ENCODE data around the gene PPTC7.
"Not testable (repeated sequence)": the region's sequence is repeated elsewhere in the genome, so short reads cannot be mapped to it uniquely, and the experiment has no call there.

PPTC7 gene

GRCh38 chr12:110583137-110584059 is at the start of gene PPTC7:
Gene PPTC7 (minus strand): TSS chr12:110583318. CDS start chr12:110583031, 287 bp downstream.
- peak; percentile 96 for DNase-seq (ENCODE audit: low read depth)

GRCh38 chr12:110627500-110628195 is 44.5 kb upstream of the PPTC7 start:
- DNase-seq (ENCODE audit: low read depth) = no peak

GRCh38 chr12:110622582-110622981 is 39.5 kb upstream of the PPTC7 start:
- no peak for DNase-seq (ENCODE audit: low read depth)

- DNase-seq (ENCODE audit: low read depth) = no peak
Observed at GRCh38 chr12:110619534-110619953, 36.4 kb upstream of the PPTC7 start.

- no peak for DNase-seq (ENCODE audit: low read depth)
Observed at GRCh38 chr12:110616471-110617115, 33.5 kb upstream of the PPTC7 start.

- no peak for DNase-seq (ENCODE audit: low read depth)
Observed at GRCh38 chr12:110615171-110615570, 32.1 kb upstream of the PPTC7 start.

- DNase-seq (ENCODE audit: low read depth) = peak; percentile 93
Observed at GRCh38 chr12:110613771-110614684, 30.9 kb upstream of the PPTC7 start, which contains the start of gene TCTN1. Gene TCTN1 (plus strand): TSS chr12:110614129. CDS start chr12:110614183, 54 bp downstream.

- DNase-seq (ENCODE audit: low read depth) = no peak
Observed at GRCh38 chr12:110613071-110613770, 30.1 kb upstream of the PPTC7 start.

- DNase-seq (ENCODE audit: low read depth) = no peak
Observed at GRCh38 chr12:110606253-110606611, 23.1 kb upstream of the PPTC7 start.

GRCh38 chr12:110602085-110602814 is 19.1 kb upstream of the PPTC7 start:
- DNase-seq (ENCODE audit: low read depth) = peak; percentile 31

GRCh38 chr12:110600254-110600653 is 17.1 kb upstream of the PPTC7 start:
- DNase-seq (ENCODE audit: low read depth) = no peak

- DNase-seq (ENCODE audit: low read depth) = no peak
Observed at GRCh38 chr12:110599334-110599733, 16.2 kb upstream of the PPTC7 start.

- DNase-seq (ENCODE audit: low read depth) = no peak
Observed at GRCh38 chr12:110597885-110598284, 14.8 kb upstream of the PPTC7 start.

GRCh38 chr12:110592919-110593318 is 9.8 kb upstream of the PPTC7 start:
- DNase-seq (ENCODE audit: low read depth) = not testable (repeated sequence)

GRCh38 chr12:110592078-110592477 is 9.0 kb upstream of the PPTC7 start:
- no peak for DNase-seq (ENCODE audit: low read depth)

GRCh38 chr12:110591451-110592051 is 8.4 kb upstream of the PPTC7 start:
- DNase-seq (ENCODE audit: low read depth) = no peak

- DNase-seq (ENCODE audit: low read depth) = no peak
Observed at GRCh38 chr12:110590806-110591326, 7.7 kb upstream of the PPTC7 start.

- DNase-seq (ENCODE audit: low read depth) = no peak
Observed at GRCh38 chr12:110590059-110590458, 6.9 kb upstream of the PPTC7 start.

- DNase-seq (ENCODE audit: low read depth) = not testable (repeated sequence)
Observed at GRCh38 chr12:110587102-110587501, 4.0 kb upstream of the PPTC7 start.

Measured in activated gamma-delta T cell treated with anti-CD3 and anti-CD28 coated beads, Interleukin-2, amount 50 U/mL, for 16 hours (primary cell).